Measurements from ENCODE around the gene GNAL.

DNA sequence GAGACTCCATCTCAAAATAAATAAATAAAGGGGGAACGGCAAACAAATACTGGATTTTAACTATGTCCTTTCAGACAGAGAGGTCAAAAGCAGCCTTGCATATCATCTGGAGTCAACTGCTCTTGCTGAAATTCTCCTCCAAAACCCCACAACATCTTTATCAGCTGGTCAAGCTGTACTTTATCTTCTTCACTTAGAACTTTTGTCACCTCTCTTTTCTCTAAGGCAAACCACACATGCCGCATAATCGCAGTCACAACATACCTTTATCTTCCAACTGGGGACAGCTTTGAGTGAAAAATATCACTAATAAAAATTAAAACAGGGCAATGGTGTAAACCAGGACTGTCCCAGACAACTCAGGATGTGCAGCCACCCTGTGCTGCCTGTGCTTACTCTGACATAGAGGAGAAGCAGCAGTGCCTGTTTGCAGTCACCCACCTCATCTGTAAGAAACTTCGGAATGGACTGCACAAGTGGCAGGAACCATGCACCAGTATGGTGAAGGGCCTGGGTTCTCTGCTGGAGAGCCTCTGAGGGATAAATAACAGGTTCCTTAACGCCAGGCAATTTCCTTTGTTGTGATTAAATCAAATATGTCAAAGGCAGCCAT, 212.9 kb downstream of the GNAL start:
- TF ChIP-seq, protein P1, sequence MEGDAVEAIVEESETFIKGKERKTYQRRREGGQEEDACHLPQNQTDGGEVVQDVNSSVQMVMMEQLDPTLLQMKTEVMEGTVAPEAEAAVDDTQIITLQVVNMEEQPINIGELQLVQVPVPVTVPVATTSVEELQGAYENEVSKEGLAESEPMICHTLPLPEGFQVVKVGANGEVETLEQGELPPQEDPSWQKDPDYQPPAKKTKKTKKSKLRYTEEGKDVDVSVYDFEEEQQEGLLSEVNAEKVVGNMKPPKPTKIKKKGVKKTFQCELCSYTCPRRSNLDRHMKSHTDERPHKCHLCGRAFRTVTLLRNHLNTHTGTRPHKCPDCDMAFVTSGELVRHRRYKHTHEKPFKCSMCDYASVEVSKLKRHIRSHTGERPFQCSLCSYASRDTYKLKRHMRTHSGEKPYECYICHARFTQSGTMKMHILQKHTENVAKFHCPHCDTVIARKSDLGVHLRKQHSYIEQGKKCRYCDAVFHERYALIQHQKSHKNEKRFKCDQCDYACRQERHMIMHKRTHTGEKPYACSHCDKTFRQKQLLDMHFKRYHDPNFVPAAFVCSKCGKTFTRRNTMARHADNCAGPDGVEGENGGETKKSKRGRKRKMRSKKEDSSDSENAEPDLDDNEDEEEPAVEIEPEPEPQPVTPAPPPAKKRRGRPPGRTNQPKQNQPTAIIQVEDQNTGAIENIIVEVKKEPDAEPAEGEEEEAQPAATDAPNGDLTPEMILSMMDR (IDR thresholded peaks at IDR 0.05; ENCODE audit: insufficient read depth, low read depth, low read length) = no peak
- TF ChIP-seq EZH2 (IDR thresholded peaks at IDR 0.05; ENCODE audit: insufficient read depth, low read length) = no peak
